ENCODE results near the gene TMEM214.

Gene TMEM214

DNA sequence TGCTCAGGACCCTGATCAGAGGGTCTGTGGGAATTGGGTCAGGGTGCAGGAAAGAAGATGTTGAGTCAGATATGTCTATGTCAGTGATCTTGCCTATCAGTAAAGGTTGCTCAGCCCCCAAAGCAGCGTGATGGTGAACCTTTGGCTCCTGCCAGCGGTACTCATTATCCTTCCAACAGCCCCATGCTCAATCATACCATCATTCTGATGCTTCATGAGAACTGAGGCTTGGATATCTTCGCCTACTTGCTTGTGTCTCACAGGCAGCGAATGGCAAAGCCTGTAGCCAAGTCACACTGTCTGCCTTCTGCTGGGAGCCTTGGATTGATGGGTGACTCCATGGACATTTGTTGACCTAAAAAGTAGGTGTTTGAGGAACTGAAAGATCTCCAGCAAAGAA, 19.0 kb upstream of the TMEM214 start:
- no peak for DNase-seq

DNA sequence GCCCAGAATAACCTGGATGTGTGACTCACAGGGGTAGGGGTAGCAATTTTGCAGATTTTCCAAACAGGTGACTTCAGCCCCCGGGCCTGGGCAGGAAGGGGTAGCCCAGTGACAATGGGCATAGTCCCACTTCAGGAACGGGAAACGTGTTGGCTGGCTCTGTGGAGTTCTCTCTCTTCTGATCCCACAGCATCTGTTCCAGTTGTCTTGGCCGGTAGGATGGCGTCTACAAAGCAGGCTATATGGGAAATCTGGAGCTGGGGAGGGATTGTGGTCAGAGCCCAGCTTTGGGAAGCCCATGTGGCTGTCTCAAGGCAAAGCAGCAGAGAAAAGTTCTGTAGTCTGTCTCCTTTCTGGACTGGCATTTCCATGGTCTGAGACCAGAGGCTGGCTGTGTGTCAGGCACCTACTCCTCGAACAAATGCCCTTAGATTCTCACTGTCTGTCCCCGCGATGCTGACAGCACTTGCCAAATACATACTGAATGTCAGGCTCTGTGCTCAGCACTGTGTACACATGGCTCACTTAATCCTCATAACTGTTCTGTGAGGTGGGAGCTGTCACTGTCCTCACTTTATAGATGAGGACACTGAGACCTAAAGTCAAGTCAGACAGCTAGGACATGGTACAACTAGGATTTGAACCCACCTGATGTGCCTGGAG, 17.9 kb upstream of the TMEM214 start:
- DNase-seq: no peak

DNA sequence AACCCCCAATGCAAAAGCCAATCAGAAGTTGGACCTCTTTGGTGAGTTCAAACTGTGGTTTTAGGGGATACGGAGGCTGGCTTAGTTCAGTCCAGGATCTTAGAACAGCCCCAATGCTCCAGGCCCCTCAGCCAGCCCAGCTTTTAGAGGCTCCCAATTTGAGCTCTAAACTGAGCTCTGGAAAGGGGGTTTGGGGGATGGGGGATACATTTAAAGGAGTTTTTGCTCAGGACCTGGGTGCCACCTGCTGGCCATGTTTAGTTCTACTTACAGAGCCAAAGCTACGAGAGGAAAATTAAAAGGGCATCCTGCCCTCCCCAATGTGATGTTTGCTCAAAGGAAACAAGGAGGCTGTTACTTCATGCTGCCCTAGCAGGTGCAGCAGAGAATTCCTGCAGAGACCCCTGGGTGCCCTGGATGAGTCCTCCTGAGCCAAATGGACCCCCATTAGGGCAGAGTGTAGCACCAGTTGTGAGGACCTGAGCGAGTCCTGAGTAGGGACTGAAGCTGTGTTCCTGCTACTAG, 15.9 kb upstream of the TMEM214 start:
- DNase-seq: peak; percentile 36

DNA sequence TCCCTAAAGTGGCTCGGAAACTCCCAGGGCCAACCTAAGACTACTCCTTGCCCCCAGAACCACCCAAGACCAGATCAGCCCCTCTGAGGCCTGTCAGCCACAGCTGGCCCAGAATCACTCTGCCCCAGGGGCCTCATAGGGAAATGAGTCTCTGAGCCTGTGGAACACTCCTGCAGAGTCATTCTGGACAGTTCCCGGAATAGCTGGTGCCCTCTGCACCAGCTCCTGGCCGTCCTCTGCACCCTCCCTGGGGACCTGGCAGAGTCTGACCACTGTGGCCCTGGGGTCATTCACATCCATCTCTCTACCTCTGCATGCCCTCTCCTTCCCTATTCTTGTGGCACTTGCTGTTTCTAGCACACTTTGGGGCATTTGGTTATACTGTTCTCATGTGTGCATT, 14.6 kb upstream of the TMEM214 start:
- DNase-seq: no peak

DNA sequence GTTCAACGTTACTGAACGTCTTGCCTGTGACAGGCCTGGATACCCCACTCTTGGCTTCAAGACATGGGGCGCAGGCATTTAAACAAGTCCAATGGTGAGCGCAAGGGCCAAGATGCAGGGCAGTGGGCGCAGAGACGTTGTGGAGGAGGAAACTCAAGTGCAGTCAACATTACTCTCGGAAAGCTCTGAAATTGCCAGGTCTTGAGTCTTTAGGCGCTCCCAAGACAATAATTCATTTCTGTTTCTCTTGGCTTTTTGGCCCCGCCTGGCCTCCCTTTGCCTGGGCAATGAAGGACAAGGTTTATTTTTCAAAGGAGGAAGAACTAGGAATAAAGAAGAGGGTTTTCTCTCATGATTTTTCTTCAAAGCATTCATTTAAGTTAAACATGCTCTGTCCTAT, 13.3 kb upstream of the TMEM214 start:
- DNase-seq: no peak

DNA sequence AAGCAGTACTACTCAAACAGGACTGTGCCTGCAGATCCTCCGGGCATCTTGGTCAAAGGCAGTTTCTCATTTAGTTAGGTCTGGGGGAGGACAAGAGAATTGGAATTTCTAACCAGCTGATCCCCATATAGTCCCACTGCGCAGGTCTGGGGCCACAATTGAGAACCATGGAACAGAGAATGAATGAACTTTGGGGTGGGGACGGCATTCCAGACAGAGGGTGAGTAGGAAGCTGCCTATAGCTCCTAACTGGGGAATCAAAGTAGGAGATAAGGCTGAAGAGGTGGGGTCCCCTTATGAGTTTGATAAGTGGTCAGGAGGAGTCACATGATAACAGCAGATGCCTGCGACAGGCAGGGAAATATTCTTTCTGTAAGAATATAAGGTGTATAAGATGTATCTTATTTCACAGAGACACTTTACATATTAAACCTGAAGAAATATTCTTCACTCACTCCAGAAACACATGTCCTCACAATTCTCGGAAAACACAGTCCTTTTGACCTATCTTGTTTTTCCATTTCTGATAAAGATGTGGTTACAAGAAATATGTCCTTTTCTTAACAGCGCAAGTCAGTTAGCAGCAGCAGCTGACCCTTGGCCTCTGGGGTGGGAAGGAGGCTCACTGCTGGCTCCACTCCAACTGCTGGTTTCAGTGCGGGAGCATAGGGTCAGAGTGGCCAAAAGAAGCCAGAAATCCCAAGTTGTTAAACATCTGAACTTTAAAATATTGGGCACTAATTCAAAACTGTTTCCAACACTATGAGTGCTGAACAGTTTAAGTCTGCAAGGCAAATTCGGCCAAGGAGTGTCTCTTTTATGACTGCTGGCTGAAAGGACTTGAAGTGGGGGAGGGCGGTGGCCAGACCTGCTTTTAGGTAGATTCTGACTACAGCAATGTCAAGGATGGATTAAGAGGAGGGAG, 12.6 kb upstream of the TMEM214 start:
- DNase-seq: no peak

DNA sequence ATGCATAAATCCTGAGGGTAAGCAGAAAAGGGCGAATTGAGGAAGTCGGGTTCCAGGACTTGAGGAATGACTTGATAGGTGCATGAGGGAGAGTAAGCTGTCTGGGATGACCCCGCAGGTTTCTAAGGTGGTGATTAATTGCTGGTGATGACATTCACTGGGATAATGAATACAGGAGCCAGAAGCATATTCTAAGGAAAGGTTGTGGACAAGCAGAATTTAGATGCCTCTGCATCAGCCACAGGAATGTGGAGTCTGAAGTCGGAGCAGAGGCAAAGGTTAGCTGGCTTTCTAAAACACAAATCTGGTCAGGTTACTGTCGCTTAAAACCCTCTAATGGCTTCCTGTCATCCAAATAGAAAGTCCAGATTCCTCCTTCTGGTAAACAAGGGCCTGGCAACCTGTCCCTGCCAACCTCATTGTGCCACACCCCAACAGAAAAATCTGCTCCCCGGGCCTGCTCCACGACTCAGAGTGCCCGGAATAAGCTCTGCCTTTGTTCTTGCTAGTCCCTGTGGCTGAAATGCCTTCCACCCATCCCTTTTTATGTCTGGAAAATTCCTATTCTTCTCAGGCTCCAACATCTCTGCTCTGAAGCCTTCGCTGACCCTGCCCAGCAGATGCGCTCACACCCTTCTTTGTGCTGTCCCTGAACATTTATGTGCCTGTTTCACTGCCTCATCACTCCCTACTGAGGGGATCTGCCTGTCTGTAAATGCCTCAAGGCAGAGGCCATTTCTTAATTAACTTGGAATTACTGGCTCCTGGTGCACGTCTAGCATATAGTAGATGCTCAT, 11.3 kb upstream of the TMEM214 start:
- DNase-seq: no peak

DNA sequence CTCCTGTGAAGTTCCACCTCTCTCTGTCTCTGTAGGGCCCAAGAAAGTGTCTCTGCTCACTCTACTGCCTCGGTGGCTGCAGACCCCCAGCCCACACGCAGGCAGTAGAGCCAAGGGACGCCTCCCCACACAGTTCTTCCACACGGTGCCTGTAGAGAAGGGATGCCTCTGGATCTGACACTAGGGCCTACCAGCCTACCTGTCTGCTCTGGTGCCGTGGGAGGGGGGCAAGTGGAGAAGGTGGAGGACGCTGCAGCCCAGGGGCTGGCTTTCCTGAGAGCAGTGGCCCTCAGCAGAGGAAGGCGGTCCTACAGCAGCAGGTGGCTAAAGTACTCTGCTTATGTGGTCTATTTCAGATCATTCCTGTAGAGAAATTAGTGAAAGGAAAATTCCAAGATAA, 9.0 kb upstream of the TMEM214 start:
- DNase-seq: no peak

DNA sequence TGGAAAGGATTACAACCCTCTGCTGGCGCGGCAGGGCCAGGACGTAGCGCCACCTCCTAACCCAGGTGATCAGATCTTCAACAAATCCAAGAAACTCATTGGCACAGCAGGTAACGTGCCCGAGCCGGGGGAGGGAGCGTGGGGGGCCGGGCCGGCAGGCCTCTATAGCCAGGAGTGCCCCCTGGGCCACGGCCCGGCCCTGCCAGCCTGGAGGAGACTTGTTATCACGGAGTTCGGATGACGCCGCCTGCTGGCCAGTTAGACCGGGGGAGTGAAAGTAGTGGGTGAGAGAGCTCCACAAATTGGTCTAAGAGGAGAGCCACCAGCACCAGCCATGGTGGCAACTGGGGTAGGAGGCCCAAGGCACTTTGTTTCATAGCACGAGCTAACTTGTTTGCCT, 8.6 kb upstream of the TMEM214 start:
- no peak for DNase-seq

DNA sequence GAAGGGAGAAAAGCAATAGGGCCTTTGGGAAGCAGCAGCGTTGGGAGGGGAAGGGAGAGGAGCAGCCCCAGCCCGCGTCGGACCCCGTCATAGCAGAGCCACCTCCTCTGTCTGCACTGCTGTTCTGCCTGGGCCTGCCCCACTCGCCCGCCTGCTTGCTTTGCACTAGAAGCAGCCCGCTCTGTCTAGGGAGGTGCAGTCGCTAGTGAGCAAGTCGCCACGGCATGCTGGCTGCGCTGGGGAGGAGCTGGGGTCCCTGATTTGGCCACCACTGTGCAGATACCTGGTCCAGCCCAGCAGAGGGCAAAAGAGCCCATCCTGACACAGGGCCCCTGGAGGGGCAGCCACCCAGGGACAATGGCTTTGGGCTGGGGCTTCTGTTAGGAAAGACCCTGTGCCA, 8.0 kb upstream of the TMEM214 start:
- no peak for DNase-seq

DNA sequence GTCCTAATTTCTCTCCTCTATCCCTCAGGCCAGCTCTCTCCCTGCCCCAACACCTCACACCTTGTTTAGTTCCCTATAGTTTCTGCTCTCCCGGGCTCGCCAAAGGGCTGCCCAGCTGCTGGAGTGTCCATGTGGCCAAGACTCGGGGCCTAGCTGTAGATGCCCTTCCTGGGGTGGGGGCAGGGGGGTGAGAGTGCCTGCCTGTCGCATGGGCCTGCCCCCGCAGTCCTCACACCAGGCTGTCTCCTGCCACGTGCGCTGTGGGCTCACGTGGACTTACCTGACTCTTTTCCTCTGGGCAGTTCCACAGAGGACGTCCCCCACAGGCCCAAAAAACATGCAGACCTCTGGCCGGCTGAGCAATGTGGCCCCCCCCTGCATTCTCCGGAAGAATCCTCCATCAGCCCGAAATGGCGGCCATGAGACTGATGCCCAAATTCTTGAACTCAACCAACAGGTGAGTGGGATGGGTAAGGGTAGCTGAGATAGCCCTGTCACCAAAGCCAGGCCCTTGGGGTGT, 7.4 kb upstream of the TMEM214 start:
- no peak for DNase-seq

DNA sequence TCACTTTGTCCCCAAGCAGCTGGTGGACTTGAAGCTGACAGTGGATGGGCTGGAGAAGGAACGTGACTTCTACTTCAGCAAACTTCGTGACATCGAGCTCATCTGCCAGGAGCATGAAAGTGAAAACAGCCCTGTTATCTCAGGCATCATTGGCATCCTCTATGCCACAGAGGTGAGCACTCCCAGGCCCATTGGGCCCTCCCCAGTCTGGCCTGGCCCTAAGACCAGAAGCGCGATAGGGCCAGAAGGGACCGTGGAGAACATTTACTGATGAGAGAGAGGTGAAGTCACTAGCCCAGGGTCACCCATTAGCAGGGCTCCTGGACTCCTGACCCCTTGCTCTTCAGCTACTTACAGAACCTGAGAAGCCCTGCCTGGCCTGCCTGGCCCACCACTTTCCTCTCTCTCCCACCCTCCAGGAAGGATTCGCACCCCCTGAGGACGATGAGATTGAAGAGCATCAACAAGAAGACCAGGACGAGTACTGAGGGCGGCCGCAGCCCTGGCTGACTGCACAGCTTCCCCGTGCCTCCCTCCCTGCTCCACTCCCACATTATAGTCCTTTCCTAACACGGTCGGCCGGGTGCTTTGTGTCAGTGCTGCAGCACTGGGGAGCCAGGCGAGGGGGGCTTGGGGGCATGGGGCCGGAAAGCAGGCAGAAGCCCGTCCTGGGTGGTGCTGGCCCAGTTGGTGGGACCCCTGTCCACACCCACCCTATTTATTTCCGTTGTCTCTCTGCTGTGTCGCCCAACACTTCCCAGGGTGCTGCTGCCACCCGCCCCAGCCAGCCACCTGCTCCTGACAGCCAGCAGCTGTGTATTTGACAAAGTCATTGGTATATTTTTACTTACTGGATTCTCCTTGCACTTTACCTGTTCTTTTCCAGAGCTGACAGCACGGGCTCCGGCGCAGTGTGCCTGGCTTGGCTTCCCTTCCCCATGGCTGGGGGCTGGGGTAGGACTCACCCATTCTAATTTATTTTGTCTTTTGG, 6.6 kb upstream of the TMEM214 start:
- DNase-seq: no peak

DNA sequence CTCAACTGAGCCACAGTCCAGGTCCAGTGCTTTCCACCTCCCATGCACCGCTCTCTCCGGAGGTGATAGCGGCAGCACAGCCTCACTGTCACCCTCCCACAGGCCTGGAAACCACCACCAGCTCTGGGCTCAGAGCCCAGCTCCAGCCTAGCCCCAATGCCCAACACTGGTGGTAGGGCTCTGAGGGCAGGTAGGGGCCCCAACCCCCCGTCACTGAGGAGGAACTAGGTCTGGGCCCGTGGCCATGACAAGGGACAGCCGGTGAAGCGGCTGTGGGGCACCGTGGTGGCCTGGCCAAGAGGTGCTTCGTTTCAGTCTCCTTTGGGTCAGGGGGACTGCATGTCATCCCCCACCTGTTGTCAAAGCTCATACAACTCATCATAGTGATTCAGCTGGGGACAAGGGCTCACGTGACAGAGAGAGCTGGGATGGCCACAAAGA, 5.5 kb upstream of the TMEM214 start:
- DNase-seq: no peak

DNA sequence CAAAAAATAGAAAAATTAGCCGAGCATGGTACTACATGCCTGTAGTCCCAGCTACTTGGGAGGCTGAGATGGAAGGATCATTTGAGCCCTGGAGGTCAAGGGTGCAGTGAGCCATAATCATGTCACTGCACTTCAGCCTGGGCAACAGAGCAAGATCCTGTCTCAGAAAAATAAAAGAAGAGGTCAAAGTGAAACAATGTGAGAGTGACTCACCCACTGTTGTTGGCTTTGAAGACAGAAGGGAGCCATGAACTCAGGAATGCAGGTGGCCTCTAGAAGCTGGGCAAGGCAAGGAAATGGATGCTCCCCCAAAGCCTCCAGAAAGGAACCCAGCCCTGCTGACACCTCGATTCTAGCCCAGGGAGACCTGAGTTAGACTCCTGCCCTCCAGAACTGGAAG, 3.7 kb upstream of the TMEM214 start:
- no peak for DNase-seq

DNA sequence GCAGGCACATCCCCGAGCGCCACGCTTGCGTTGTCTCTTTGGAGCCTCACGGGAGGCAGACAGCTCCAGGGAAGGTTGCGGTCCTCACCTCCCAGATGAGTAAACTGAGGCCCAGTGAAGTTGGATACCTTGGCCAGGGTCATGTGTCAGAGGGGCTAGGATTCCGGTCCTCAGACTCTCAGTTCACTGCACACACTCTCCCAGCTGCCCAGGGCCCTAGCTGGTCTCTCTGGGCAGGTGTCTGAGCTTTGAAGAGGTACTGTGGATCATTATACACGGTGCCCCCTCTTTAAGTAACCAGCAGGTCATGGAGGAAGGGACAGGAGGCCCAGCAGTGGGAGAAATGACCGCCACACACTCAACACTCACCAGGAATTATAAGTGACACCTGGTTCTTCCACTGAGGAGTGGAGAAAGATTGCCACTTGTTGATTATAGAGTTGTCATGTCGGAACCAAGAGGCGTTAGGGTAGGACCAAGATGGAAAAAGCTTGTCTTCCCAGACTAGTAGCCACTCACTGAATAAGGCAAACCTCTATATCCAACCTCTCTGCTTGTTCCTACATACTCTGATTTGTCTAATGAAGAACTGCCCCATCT, 588 bp downstream of the TMEM214 start:
- DNase-seq: no peak

DNA sequence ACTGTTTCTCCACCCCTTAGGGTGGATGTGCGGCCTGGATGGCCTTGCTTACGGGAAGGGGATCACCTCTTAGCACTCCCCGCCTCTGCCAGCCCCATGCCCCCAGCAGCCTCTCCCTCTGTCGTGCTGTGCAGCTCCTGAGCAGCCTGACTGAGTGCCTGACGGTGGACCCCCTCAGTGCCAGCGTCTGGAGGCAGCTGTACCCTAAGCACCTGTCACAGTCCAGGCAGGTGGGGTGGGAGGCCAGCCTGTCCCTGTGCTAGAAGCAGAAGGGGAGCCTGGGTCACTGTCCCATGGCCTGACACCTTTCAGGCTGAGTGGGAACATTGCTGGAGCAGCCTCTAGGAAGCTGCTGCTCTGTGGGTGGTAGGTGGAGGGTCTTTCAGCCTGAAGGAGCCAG, 5.2 kb downstream of the TMEM214 start:
- DNase-seq: no peak

DNA sequence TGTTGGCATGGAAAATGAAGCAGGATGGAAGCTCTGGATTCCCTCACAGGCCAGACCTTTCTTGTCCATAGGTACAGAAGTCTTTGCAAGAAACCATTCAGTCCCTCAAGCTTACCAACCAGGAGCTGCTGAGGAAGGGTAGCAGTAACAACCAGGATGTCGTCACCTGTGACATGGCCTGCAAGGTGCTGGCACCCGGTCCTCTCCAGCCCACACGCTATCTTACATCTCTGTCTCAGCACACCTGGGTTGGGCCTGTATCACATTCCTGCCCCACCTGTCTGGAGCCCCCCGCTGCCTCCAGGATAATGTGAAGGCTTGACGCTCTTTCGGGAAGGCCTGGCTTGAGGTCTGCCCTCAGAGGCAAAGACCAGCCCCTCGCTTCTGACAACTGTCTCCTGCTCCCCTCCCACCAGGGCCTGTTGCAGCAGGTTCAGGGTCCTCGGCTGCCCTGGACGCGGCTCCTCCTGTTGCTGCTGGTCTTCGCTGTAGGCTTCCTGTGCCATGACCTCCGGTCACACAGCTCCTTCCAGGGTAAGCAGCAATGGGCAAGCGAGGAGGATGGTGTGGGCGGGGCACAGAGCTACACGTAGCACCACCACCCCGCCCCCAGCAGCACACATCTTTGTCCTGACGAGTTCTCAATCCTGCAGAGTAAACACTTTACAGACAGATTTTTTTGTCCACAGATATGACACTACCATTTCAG, 6.0 kb downstream of the TMEM214 start:
- no peak for DNase-seq

DNA sequence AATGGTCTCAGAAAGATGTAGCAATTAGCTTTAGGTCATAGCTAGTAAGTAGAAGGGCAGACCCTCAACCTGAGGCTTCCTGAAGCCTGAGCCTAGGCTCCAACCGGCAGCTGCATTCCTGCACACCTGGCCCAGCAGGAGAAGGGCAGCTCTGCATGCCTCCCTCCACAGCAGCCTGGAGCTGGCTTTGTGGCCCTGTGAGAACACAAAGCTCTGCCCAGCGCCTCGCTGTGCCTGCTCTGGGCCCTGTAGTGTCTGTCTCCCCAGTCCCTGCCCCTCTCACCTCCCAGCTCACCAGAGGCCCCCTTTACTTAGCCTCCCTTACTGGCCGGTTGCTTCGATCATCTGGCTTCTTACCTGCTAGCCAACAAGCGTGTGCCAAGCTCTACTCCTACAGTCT, 6.7 kb downstream of the TMEM214 start:
- no peak for DNase-seq

DNA sequence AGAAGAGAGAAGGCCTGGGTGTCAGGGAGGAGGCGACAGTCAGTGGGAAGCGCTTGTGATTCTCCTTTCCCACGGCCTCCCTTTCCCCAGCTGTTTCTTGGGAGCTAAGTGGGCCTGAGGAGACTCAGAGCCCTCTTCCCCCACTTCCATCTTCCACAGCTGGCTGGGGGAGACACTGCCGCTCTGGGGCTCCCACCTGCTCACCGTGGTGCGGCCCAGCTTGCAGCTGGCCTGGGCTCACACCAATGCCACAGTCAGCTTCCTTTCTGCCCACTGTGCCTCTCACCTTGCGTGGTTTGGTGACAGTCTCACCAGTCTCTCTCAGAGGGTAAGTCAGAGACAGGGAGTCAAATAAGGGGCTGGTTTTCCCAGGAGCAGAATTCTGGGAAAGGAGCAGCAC, 7.1 kb downstream of the TMEM214 start:
- DNase-seq: no peak

DNA sequence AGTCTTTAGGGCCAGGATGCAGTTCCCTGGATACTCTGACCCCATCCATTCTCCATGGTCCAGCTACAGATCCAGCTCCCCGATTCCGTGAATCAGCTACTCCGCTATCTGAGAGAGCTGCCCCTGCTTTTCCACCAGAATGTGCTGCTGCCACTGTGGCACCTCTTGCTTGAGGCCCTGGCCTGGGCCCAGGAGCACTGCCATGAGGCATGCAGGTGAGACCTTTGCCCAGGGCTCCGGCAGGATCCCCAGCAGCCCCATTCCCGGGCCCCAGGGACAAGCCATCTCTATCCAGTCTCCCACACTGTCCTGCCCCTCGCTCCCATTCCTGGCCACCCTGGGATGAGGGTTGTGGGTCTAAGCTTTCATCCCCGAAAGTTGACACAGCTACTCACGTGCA, 7.5 kb downstream of the TMEM214 start:
- DNase-seq: no peak

DNA sequence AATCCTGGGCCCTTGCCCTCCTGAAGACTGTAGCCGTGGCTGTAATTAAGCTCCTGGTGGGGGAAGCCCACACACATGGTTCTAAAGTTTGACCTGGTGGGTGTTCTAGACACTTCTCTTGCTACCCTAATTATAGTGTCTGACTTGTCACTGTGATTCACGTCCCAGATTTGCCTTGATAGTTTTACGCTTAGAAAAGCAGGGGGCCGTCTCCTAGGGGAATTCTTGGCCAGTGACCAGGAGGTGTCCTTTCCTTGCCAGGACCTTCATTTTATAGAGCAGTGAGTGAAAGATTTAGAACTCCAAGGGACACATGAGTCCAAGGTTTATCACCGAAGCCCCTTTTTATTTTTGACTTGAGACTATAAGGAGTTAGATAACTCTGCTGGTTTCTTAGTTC, 9.0 kb downstream of the TMEM214 start:
- DNase-seq: no peak

All from NCI-H748 treated with DMSO at 0.1 percent for 48 hours (cell line).